Measurements from ENCODE around the gene CYS1.
"Not testable (repeated sequence)": the region's sequence is repeated elsewhere in the genome, so short reads cannot be mapped to it uniquely, and the experiment has no call there.

The CYS1 gene

GRCh38 chr2:10010861-10011605 lies 69.2 kb downstream of the CYS1 start:
- not testable (repeated sequence) for DNase-seq

GRCh38 chr2:10009811-10010781 lies 70.1 kb downstream of the CYS1 start:
- no peak for DNase-seq

GRCh38 chr2:10009271-10009810 lies 70.9 kb downstream of the CYS1 start:
- no peak for DNase-seq

GRCh38 chr2:10008809-10009176 lies 71.4 kb downstream of the CYS1 start:
- DNase-seq, result no peak

GRCh38 chr2:10007921-10008808 lies 72.0 kb downstream of the CYS1 start:
- no peak for DNase-seq

- no peak for DNase-seq
Observed at GRCh38 chr2:10007435-10007834, 72.8 kb downstream of the CYS1 start.
